Measurements from ENCODE around the gene AMER3. TPM values are rescaled to one million over a fixed set of nuclear protein-coding genes. Genes with fewer than 3 reads are reported as not detected.

Gene AMER3
- total RNA-seq, 1 donor from 2014 or later = 44.0 TPM

- DNase-seq (ENCODE audit: low spot score in 2 of 2) (no peak), FAIRE-seq (no peak)
Measured at GRCh38 chr2:130776550-130776949, 21.2 kb downstream of the AMER3 start.

- DNase-seq (ENCODE audit: low spot score in 2 of 2) = no peak
- FAIRE-seq = no peak
Measured at GRCh38 chr2:130778781-130779180, 23.4 kb downstream of the AMER3 start.

GRCh38 chr2:130785466-130786055 lies 30.2 kb downstream of the AMER3 start:
- FAIRE-seq (no peak), DNase-seq (ENCODE audit: low spot score in 2 of 2) (no peak)

- FAIRE-seq (no peak), DNase-seq (ENCODE audit: low spot score in 2 of 2) (no peak)
Measured at GRCh38 chr2:130786076-130786475, 30.7 kb downstream of the AMER3 start.

DNA sequence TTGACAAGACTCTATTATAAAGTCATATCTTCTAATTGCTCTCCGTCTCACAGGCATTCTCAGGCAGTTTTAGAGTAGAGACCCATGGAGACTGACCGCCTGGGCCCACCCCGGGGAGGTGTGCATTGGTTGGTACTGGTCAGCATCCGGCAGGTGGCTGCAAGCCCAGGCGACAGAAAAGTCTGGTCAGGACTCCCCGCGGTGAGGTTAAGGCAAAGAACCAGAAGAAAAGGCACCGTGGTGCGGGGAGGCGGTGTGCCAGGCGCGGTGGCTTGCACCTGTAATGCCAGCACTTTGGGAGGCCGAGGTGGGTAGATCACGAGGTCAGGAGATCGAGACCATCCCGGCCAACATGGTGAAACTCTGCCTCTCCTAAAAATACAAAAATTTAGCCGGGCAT lies 32.5 kb downstream of the AMER3 start:
- no peak for FAIRE-seq
- no peak for DNase-seq (ENCODE audit: low spot score in 2 of 2)

- no peak for FAIRE-seq
- no peak for DNase-seq (ENCODE audit: low spot score in 2 of 2)
Measured at GRCh38 chr2:130790312-130790711, 35.0 kb downstream of the AMER3 start.

DNA sequence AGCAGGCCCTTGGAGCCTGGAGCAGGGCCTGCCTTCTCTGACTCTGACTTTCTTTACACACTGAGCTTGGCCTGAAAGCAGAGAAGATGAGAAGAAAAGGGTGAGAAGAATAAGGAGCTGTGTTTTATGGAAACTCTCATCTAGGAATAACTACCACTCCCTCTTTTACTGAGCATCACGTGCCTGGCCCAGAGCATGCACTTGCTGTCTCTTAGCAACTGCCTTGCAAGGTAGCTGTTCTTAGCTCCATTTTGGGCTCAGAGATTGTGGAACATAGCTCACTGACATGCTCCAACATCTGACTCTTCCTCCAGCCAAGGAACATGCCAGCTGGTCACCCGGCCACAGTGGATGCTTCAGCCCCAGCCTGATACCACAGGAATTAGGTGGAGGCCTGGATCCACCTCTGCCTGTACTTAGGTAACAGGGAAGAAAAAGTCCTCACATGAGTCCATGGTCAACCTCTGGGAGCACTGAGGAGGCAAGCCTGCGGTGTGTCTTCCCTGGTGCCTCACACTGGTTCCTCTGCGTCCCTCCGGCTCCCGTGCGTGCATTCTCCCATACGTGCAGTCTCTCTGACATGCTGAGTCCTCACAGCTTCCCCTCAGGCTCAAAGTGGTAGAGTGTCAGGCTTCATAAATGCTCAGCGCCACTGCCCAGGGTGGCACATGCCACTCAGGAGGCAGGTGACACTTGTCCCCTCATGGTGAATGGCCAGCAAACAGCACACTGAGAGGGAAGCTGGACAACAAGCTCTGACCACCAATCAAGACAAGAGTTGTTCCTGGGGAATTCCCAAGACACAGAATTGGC lies 35.7 kb downstream of the AMER3 start:
- FAIRE-seq = no peak

DNA sequence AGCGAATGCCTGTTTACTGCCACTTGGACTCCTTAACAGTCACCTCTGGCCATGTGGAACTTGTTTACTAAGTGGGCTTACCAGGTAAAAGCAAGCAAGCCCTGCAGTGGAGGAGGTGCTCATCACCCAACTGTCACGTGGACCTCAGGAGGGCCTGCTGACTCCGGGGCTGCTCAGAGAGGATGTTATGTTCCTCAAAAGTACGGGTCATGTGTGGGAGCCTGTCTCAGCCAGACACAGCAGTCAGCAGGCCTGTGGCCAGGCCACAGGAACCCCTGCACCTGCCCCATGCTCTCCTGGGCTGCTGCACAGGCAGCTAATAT lies 36.2 kb downstream of the AMER3 start:
- no peak for DNase-seq (ENCODE audit: low spot score in 2 of 2)
- FAIRE-seq = no peak

More for the DNA sequence above, 35.7 kb downstream of the AMER3 start:
- DNase-seq (ENCODE audit: low spot score in 2 of 2) = no peak

GRCh38 chr2:130795431-130795830 lies 40.1 kb downstream of the AMER3 start:
- DNase-seq (ENCODE audit: low spot score in 2 of 2) (no peak), FAIRE-seq (no peak)

- FAIRE-seq (no peak), DNase-seq (ENCODE audit: low spot score in 2 of 2) (no peak)
Measured at GRCh38 chr2:130796290-130796689, 41.0 kb downstream of the AMER3 start.

DNA sequence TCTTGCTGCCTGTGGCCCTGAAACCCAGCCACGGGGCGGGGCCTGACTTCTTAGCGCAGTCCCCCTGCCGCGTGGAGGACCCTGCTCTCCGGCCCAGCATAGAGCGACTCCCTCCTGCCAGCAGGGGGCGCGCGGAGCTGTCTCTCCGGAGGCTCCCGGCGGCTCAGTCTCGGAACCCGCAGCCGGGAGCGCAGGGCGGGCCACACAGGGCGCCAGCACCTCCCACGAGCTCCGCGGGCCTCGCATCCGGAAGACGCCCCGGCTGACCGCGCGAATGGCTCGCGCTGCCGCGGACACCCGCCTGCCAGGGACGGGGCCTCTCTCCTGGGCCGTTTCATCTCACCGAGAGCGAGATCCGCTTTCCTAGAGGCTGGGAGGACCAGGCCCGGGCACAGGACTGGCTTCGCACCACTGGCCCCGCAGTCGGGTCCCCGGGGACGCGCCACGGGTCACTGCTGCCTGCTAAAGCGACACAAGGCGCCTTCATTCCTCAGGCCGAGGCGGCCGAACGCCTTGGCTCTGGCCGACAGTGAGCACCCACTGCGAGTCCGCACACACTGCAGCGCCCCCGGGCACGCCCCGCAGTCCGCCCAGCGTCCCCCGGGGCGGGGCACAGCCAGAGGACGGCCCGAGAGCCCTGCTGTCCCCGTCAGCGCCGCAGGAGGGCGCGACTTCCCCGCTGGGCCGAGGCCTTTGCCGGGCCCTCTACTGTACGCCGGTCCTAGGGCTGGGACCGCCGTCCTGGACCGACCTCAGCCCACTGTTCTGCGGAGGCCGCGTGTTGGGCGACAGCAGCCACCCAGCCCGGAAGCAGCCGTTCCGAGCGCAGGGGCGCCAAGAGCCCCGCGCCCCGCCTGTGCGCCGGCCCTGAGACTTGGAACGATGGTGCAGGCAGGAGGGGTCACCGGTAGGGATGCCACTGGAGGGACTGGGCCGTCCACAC lies 42.4 kb downstream of the AMER3 start:
- DNase-seq (ENCODE audit: low spot score in 2 of 2) = peak; percentile 87 to 88
- no peak for FAIRE-seq

DNA sequence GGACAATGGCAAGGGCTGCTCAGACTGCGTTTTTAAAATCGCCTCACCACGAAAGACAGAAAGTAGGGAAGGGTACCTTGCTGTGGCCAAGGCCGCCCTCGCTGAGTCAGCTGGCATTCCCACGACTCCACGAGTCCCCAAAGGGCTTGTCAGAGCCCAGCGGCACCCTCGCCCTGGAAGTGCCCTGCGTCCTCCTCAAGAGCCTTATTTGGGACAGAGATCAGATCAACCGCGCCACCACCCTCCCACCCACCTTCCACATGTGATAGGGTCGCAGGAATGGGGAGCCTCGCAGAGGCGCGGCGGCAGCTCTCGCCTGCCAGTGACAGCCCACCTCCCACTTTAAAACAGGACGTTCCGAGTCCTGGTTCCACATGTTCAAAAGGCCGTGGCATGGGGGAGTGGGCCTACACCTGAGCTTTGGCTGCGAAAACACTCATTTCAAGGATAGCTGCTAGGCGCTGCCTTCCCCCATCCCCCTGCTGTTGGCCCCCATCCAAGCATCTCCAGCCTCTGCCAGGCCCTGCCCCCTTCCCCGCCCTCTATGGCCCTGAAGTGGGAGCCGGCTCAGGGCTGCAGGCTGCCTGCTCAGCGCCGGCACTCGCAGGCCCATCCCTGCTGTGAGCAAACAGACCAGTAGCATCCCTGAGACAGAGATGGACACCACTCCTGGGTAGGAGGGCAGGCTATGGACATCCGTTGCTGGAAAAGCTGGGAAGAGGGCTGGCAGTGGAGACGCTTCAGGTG lies 43.3 kb downstream of the AMER3 start:
- peak in 1 of 2 donors; percentile 41 for DNase-seq (ENCODE audit: low spot score in 2 of 2)
- no peak for FAIRE-seq

DNA sequence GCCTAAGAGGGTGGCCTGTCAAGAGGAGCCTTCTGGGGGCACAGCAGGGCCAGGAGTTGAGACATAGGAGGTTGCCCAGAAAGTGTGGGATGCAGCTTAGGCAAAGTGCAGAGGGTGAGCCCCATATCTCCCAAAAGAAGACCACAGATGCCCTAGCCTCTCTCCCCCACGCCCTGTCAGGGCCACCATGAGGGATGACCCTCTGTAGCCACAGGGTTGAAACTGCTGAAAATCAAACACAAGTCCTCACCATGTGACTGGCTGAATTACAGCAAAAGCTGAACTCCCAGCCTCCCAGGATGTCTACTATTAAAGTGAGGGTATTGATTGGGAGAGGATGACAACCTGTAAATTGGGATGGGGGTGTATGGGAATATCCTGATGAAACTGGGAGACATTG lies 44.0 kb downstream of the AMER3 start:
- FAIRE-seq = no peak

DNA sequence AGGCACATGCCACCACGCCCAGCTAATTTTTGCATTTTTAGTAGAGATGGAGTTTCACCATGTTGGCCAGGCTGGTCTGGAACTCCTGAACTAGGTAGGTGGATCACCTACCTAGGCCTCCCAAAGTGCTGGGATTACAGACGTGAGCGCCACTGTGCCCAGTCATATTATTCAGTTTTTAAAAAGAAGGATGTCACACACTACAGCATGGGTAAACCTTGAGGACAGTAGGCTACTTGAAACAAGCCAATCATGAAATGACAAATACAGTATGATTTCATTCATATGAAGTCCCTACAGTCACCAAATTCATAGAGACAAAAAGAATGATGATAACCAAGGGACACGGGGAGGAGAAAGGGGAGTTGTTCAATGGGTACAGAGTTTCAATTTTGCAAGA lies 50.3 kb downstream of the AMER3 start:
- no peak for DNase-seq (ENCODE audit: low spot score in 2 of 2)
- FAIRE-seq = no peak

More for the DNA sequence above, 44.0 kb downstream of the AMER3 start:
- no peak for DNase-seq (ENCODE audit: low spot score in 2 of 2)

GRCh38 chr2:130806370-130806769 lies 51.0 kb downstream of the AMER3 start:
- DNase-seq (ENCODE audit: low spot score in 2 of 2) (no peak), FAIRE-seq (no peak)

GRCh38 chr2:130807659-130808385 lies 52.5 kb downstream of the AMER3 start:
- FAIRE-seq = no peak

GRCh38 chr2:130808482-130809268 lies 53.3 kb downstream of the AMER3 start:
- DNase-seq (ENCODE audit: low spot score in 2 of 2) (no peak), FAIRE-seq (no peak)

More at GRCh38 chr2:130807659-130808385, 52.5 kb downstream of the AMER3 start:
- DNase-seq (ENCODE audit: low spot score in 2 of 2) = no peak

GRCh38 chr2:130810490-130810889 lies 55.1 kb downstream of the AMER3 start:
- FAIRE-seq (no peak), DNase-seq (ENCODE audit: low spot score in 2 of 2) (no peak)

- FAIRE-seq (no peak), DNase-seq (ENCODE audit: low spot score in 2 of 2) (no peak)
Measured at GRCh38 chr2:130813722-130814121, 58.4 kb downstream of the AMER3 start.
